Measurements from ENCODE around the gene EFCAB11. TPM values are rescaled to one million over a fixed set of nuclear protein-coding genes. Genes with fewer than 3 reads are reported as not detected.

The EFCAB11 gene
- total and polyA plus RNA-seq, 2 donors (not counting 3 experiments of a cell fraction or from before 2014, with no cell fraction given): 2.8 to 6.3 TPM

DNA sequence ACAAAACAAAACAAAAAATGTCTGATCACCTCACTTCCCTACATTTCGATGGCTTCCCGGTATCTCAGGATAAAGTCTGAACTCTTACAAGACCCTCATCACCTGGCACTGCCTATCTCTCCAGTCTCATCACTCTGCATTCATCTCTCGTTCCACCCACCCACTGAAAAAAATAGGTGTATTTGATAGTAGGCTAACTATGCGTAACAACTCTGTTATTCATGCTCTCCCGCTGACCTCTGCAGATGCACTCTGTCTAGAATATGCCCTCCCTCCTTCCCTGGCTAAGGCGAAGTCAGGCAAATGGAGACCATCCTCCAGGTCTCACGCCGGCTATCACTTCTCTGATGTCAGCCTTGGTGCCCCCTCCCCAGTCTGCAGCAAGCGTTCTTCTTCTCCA is 44.9 kb downstream of the EFCAB11 start:
- H4K20me1 ChIP-seq (replicated peaks; ENCODE audit: control insufficient read depth, extremely low read depth, insufficient read depth, low read length): no peaks in the 10 kb centered on the region
- H3K4me2 ChIP-seq (ENCODE audit: insufficient read depth, low read length): no peak overlapping the region
- H3K9ac ChIP-seq (replicated peaks; ENCODE audit: extremely low read depth, insufficient read depth, low read length): no peak overlapping the region
- H2AFZ ChIP-seq (ENCODE audit: low read depth, low read length): no peak overlapping the region
- intact Hi-C loops (cut with micrococcal nuclease): no loop called here
- H3K9me1 ChIP-seq (replicated peaks; ENCODE audit: control insufficient read depth, extremely low read depth, insufficient read depth, low read length): no peaks in the 10 kb centered on the region
- no peak for DNase-seq (ENCODE audit: low read depth, low spot score)
- no peaks in the 10 kb centered on the region for H3K4me1 ChIP-seq (ENCODE audit: control insufficient read depth, extremely low read depth, insufficient read depth, low read length)
- no peaks in the 10 kb centered on the region for H3K36me3 ChIP-seq (ENCODE audit: control insufficient read depth in 2 of 2, extremely low read depth in 1 of 2, insufficient read depth in 2 of 2, low read length in 2 of 2)
- H3K27ac ChIP-seq (ENCODE audit: insufficient read depth, low read depth, low read length): no peak overlapping the region
- FAIRE-seq: no peak
- H3K27me3 ChIP-seq (ENCODE audit: control insufficient read depth in 2 of 2, insufficient read depth in 2 of 2, low read length in 2 of 2): no peaks in the 10 kb centered on the region
- POLR2A ChIA-PET: no interaction called here
- no TSS peak for BruUV-seq (replicated peaks)
- no peak overlapping the region for H3K4me3 ChIP-seq (replicated peaks in 1 of 3; ENCODE audit: insufficient read depth in 1 of 3, low read depth in 1 of 3, low read length in 3 of 3)
- H3K79me2 ChIP-seq (ENCODE audit: control insufficient read depth, insufficient read depth, low read length): no peaks in the 10 kb centered on the region
- TF ChIP-seq POLR2A (IDR thresholded peaks at IDR 0.05; ENCODE audit: low read depth, low read length) (no peak), CTCF (IDR thresholded peaks at IDR 0.05; ENCODE audit: extremely low read depth in 1 of 2, insufficient read depth in 1 of 2, low read depth in 1 of 2, low read length in 2 of 2) (no peak), FOS (IDR thresholded peaks at IDR 0.05; ENCODE audit: borderline replicate concordance, insufficient read depth, low read length) (no peak), POLR2AphosphoS5 (IDR thresholded peaks at IDR 0.05; ENCODE audit: insufficient read depth, low read depth, low read length) (no peak), GATA2 (IDR thresholded peaks at IDR 0.05; ENCODE audit: insufficient read depth, insufficient read length, low read depth, low read length) (no peak), EZH2 (IDR thresholded peaks at IDR 0.05; ENCODE audit: borderline replicate concordance, low read depth, low read length, severe bottlenecking) (no peak), MYC (IDR thresholded peaks at IDR 0.05; ENCODE audit: low read depth, low read length) (no peak), JUN (IDR thresholded peaks at IDR 0.05; ENCODE audit: borderline replicate concordance, insufficient read depth, insufficient read length, low read depth) (no peak), MAX (IDR thresholded peaks at IDR 0.05; ENCODE audit: insufficient read depth, insufficient read length) (no peak)
- dilution Hi-C loops (cut with MboI; ENCODE audit: extremely low pct_ligation_motif_present, low sequenced_read_pairs): no loop called here
- H3K9me3 ChIP-seq (replicated peaks; ENCODE audit: control insufficient read depth, insufficient read depth, low read length): no peaks in the 10 kb centered on the region
- CTCF ChIA-PET: interaction anchor here (1.0 kb wide), 1 partner anchor 732 kb away, joined by 3 read pairs; no protein-coding TSS in a partner anchor

Data from endothelial cell of umbilical vein (primary cell).